HG03025 (cell line): Measurements from ENCODE around the gene NIM1K.
"Not testable (repeated sequence)": the region's sequence is repeated elsewhere in the genome, so short reads cannot be mapped to it uniquely, and the experiment has no call there.

ENCODE experiments used
- ATAC-seq: cut with Tn5 transposase; IDR thresholded peaks from one replicate; pipeline ENCODE4 v1.9.1; 2021; ENCODE audit warnings: mild to moderate bottlenecking, moderate library complexity; ENCODE audit not compliant: unreplicated experiment, low FRiP score

Gene NIM1K

DNA sequence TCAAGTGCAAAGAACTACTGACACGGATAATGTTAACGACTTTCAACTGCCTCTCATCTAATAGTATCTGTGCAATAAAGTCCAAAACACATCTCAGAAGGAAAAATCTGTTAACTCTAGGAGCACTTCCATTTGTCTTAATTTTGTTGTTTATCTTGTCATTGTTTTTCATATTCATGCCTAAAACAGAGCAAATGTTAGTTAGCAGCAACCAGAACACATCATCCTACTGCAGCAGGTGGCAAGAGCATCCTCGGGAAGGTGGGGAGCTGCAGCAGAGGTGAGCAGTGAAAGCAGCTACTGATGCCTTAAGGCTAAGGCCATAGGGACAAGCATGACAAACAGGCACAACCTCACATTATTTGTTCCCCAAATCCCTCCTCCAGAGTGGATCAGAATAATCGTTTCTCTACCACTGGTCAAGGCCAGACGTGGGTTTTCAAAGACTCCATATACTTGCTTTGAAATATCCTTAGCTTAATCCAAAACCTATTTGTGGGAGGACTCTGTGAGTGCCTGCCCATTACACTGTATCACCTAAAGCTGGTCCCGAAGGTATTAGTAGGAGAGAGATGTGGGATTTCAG lies 120.1 kb downstream of the NIM1K start:
- no peak for ATAC-seq

- peak; percentile 7 for ATAC-seq
Measured at GRCh38 chr5:43312699-43313034, 120.6 kb downstream of the NIM1K start.

GRCh38 chr5:43313035-43313853 lies 121.2 kb downstream of the NIM1K start, which contains the start of gene HMGCS1:
Gene HMGCS1 (minus strand): TSS chr5:43313412. CDS start chr5:43298965, 14,447 bp downstream.
- peak; percentile 94 for ATAC-seq

DNA sequence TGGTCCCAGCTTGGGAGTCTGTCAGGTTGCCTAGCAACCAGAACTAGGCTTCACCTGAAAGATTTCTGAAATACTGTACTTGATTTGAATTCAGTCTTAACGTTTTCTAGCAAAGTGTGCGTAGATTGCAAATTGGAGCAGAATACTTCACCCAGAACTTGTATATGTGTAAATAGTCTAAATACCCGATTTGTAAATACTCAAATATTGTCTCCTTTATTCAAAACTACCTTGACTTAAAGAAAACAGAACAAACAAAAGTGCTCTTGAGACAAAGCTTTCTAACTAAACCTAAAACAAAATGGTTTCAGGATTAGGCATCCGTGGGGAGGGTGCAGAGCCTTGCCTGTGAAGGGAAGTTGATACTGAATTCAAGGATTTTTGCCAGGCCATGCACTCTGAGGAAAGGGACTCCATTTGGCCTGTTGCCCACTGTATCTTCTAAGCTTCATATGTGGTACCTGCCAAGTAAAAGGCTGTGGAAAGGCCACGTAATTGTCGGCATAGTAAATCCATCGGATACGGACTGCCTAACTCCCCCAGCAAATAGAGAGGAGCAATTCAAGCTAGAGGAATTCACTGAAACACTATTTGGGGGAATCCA lies 121.9 kb downstream of the NIM1K start:
- ATAC-seq: no peak

- no peak for ATAC-seq
Measured at GRCh38 chr5:43314724-43315123, 122.7 kb downstream of the NIM1K start.

DNA sequence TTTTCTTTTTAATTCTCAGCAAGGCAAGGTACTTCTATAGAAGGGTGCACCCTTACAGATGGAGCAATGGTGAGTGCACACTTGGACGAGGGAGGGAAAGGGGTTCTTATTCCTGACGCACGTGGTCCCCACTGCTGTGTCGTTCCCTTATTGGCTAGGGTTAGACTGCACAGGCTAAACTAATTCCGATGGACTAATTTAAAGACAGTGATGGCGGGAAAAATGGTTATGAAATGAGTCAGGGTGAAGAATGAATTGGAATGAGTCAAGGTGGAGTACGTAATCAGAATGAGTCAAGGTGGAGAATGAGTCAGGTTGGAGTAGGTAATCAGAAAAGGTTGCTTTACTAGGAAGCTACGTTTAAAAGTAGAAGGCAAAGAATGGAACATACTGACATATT lies 123.2 kb downstream of the NIM1K start:
- no peak for ATAC-seq

DNA sequence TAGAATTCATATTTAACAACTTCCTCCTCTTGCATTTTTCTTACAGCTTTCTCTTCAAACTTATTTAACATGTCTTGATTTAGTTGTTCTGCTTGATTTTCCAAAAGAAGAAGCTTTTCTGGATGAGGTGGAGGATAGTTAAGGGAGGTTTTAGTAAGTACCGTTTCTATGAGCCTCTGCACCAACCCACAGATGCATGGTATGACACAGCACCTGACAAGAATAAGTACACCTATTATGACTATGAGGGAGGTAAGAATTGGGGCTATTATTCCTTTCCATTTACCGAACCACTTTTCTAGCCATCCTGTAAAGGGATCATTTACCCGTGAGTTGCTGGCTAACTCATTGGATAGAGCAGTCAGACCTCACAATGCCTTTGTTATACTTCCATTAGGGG lies 123.7 kb downstream of the NIM1K start:
- no peak for ATAC-seq

DNA sequence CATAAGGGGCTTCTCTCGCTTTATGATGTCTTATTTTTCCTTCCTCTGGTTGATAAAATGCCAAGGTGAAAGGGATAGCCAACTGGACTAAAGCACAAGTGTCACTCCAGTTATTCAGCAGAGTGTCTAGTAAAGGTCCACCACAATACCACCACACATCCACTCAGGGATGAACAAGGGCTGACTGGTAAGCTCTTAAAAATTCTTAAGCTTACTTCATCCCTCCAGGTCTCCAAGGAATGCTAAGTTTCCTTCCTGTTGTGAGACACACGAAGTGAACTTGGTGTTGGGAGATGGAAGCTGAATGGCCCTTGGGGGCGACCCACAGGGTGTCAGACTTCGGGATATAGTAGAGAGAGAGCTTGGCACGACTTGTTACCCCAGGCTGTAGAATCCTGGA lies 124.4 kb downstream of the NIM1K start:
- ATAC-seq: no peak

GRCh38 chr5:43320846-43321245 lies 128.8 kb downstream of the NIM1K start:
- ATAC-seq: no peak

DNA sequence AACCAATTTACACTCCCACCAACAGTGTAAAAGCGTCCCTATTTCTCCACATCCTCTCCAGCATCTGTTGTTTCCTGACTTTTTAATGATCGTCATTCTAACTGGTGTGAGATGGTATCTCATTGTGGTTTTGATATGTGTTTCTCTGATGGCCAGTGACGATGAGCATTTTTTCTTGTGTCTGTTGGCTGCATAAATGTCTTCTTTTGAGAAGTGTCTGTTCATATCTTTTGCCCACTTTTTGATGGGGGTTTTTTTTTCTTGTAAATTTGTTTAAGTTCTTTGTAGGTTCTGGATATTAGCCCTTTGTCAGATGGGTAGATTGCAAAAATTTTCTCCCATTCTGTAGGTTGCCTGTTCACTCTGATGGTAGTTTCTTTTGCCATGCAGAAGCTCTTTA lies 131.5 kb downstream of the NIM1K start:
- ATAC-seq: not testable (repeated sequence)

DNA sequence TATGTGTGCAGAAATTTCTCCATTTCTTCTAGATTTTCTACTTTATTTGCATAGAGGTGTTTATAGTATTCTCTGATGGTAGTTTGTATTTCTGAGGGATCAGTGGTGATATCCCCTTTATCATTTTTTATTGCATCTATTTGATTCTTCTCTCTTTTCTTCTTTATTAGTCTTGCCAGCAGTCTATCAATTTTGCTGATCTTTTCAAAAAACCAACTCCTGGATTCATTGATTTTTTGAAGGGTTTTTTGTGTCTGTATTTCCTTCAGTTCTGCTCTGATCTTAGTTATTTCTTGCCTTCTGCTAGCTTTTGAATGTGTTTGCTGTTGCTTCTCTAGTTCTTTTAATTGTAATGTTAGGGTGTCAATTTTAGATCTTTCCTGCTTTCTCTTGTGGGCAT lies 133.6 kb downstream of the NIM1K start:
- not testable (repeated sequence) for ATAC-seq
